AG08395 (cell line): ENCODE measurements around the gene SLC22A23.

Source experiments
- DNase-seq: peaks from one replicate; pipeline ENCODE4 v3.0.0; 2012; ENCODE audit warnings: mixed read lengths, low spot score

SLC22A23 gene

DNA sequence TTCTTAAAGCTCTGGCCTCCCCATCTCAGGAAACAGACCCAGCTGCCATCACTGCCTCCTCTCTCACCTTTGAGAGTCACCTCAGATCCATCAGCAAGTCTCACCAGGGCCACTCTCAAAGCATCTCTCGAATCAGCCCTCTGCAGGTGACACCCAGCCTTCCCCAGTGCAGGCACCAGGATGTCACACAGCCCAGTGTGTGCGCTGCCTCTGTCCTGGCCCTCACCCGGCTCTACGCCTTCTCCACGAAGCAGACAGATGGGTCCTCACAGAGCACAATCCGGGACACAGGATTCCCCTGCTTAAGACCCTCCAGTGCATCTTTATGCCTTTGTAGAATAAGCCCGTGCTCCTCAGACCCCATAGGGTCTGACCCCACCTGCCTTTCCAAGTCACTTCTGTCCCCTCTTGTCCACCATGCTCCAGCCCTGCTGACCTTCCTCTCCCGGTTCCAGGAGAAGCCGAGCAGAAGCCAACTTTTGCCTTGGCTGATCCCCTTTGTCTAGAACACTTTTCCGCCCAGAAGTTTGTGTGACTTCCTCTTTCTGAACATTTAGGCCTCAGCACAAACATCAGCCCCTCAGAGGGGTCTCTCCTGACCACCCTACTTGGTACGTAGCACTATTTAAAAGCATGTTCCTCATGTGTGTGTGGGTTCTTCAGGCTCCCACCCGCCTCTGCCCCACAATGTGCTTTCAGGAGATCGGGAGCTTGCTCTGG lies 137.9 kb downstream of the SLC22A23 start:
- no peak for DNase-seq

DNA sequence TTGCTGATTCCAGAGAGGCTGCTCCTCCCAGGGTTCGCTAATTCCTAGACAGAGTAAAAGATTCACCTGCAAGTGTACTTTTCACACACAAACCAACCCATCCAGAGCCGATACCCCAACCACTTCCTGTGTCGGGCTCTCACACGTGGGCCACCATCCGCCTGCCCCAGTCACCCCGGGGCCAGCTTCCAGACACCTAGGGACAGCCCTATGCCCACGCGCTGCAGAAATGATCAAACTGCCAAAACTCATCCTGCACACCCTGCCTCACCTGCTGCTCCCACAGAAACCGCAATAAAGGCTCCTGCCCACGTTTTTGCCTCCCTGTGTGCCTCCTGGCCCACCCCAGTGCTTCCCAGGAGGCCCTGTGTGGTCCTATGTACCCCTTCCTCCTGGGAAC lies 138.6 kb downstream of the SLC22A23 start:
- DNase-seq, result no peak

DNA sequence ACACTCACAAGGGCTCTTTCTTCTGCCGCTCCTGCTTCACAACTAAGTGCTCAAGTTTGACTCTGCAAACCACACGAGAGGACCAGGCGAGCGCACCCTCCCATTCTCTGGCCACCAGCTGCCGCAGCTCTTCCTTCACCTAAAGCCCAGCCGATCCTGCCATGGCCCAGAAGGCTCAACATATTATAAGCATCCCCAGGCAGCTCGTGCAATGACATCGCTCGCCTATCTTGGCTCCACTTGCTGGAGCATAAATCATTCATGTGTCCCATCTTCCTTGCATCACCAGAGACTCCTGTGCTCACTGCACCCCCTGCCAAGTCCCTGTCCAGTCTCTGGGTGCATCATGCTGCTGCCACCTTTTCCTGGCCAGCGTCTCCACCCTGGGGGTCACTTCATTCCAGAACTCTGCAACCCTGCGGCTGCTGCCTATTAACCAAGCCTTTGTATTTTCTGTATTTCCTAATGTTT lies 139.1 kb downstream of the SLC22A23 start:
- DNase-seq, result peak; percentile 32

DNA sequence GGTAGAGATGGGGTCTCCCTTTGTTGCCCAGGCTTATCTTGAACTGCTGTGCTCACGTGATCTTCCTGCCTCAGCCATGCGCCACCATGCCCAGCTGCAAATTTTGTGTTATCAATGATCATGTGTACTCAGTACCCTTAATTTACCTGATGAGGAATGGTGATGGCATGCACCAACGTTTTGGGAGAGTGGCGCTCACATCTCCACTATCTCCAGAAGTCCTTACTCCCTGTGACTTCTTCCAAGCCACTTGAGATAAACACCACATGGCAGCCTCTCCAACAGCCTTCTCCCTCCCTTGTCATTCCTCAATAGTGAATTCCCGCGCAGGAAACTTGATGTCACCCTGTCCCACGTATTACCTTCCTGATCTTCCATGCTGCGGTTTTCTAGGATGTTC lies 140.0 kb downstream of the SLC22A23 start:
- no peak for DNase-seq

DNA sequence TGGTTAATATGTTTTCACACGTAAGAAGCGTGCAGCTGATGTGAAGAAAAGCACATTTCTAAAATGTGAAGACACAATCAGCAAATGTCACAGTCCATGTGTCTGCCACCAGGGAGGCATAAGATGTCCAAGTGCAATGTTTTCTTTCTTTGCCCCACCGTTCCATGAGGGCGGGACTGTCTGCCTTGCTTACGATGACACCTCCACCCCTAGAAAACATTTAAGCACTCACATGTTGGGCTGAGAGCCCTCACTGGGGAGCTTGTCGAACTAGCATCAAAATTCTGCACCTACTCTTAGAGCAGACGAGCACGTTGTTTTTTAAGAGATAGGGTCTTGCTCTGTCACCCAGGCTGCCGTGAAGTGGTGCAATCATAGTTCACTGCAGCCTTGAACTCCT lies 140.5 kb downstream of the SLC22A23 start:
- no peak for DNase-seq

DNA sequence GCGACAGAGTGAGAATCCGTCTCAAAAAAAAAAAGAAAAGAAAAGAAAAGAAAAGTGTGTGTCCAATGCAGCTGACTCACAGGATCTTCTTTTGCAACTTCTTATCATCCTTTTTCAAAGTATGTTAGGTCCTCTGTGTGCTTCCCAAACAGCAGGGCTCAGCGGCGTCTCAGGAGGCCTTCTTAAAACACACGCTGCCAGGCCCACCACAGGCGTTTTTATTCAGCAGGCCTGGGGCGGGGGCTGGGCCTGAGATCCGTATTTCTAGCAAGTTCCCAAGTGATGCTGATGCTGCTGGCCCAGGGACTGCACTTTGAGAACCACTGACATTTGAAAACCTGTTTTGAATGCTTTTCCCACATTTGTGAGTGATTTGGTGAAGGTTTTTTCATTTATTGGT lies 141.0 kb downstream of the SLC22A23 start:
- no peak for DNase-seq

DNA sequence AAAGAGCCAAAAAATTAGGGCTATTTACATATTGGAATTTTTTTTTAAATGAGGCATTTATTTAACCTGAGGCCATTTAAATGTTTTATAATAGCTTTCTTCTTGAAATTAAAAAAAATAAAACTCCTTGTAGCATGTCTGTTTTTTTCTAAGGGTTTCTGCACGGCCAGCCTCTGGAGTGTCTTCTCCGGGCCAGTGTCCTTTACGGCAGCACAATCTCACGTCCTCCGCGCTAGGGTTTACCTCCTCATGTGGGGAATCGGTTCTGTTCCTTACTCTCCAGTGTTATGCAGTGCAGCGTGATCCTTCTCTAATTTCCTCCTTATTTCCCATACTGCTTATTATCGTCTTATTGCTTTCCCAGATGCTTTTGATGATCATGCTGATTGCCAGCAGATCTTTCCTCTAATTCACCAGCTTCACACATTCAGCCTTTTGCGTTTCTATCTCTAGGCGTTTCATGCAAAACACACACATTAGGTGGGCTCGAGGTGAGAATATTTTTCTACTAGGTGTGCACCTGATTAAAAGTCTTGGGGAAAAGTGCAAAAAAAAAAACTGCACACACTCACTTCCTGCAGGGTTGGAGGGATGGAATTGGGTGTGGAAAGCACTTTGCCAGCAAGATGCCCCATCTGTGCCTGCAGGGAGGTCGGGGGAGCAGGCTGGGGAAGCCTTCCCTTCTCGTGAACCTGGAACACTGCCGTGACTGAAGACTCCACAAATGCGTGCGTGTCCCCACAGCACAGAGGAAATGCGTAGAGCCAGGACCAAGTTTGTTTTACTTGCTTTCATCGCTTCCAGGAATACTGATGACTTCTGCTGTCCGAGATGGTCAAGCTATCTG lies 142.0 kb downstream of the SLC22A23 start:
- DNase-seq, result no peak

DNA sequence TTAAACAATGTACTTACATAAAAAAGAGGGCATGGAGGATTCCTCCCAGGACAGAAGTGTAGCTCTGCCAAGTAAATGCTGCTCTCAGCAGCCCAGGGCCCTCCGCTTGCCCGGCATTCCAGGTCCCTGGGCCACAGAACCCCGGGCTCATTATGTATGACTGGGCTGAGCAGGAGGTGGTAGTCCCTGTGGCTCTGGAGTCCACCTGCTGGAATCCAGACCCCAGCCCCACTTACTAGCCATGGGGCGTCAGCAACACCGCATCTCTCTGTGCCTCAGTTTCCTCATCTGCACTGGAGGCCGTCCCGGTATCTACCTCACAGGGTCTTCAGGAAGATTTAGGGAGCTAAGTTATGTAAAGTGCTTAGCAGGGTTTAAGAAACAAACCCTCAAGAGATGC lies 142.7 kb downstream of the SLC22A23 start:
- DNase-seq, result no peak

DNA sequence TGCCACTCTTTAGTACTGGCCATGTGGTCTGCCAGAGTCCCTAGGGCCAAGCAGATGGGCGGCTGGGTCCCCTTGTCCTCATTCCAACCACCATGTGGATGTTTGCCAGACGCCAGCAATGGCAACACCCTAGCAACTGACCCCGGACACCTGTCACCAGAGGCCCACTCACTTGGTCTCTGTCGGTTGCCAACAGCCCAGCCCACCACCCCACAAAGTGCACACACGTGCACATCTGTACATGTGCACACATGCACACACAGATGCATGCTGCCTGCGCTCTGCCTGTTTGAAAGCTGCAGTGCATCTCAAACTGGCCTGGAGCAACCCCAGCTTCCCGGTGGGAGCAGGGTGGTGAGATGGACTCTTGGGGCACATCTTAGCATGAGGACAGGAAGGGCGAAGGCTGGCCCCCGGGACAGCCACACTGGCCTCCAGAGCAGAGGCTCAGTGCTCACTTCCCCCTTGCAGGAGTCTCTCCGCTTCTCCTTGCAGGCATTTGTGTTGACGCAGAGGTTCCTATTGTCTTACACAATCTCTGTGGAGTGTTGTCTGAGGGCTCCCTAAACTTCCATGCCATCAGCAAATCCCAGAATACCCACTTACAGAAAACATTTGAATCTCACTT lies 144.1 kb downstream of the SLC22A23 start:
- DNase-seq, result no peak

DNA sequence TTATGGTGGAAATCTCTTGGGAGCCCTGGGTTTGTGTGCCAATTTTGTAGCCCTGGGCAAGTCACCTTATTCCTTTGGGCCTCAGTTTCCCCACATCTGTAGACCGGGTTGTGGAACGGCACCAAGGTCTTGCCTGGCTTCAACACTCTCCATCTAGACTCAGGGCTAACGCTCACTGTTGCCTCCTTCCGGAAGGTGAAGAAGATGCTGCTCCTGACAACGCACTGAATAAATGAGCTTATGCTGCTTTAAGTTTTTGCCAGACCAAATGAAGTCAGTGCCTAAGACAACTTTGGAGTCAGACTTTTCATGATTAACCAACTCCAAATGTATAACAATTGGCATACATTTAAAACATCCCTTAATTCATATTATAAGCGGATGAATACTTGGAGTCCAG lies 145.0 kb downstream of the SLC22A23 start:
- no peak for DNase-seq

DNA sequence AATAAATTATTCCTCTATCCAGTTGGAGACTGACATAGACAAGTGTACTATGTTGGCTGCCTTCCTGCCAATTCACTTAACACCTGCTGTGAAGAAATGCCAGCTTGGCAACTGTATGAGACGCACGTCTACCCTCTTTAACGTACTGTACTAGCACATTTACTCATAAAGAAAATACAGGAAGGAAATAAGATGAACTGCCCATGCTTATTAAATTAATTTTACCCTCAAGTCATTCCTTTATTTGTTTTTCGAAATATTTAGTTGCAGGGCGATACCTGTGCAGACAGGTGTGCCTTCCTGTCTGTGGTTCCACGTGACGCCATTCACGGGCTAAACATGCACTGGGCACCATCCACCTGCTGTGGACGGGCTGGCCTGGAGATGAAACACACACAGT lies 146.1 kb downstream of the SLC22A23 start:
- DNase-seq, result no peak

DNA sequence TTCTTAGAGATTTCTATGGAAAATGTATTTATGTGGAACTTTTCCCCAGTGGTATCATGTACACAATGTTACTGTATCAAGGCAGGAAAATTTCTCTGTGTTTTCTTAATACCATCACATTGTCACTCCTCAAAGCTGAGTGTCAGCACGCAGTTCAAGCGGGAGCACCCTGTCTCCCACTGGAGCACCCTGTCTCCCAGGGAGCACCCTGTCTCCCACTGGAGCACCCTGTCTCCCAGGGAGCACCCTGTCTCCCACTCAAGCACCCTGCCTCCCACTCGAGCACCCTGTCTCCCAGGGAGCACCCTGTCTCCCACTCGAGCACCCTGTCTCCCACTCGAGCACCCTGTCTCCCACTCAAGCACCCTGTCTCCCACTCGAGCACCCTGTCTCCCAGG lies 146.8 kb downstream of the SLC22A23 start:
- DNase-seq, result no peak

DNA sequence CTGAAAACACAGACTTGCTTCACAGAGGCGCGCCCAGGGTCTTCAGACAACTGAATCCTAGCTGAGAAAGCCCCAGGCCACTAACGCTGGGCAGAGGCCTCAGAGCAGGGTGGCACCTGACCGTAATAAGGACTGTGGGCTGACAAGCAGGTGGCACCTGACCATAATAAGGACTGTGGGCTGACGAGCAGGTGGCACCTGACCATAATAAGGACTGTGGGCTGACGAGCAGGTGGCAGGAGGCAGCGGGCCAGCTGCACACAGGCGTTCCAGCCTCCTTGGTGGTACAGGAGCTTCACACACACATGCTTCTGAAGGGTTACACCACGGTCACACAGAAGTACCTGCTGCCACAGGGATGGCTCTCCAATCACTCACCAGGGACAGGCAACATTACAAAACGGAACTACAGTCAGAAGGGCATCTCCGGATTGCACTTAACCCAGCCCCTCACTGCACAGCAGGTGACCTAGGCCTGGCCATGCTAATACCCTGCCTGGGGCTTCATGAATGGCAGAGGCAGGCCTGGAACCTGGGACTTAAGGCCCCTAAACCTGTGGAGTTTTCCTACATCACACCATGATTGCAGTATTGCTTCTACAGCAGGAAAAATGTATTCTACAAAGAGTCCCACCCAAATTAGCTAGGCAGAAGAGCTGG lies 147.3 kb downstream of the SLC22A23 start:
- DNase-seq, result no peak

DNA sequence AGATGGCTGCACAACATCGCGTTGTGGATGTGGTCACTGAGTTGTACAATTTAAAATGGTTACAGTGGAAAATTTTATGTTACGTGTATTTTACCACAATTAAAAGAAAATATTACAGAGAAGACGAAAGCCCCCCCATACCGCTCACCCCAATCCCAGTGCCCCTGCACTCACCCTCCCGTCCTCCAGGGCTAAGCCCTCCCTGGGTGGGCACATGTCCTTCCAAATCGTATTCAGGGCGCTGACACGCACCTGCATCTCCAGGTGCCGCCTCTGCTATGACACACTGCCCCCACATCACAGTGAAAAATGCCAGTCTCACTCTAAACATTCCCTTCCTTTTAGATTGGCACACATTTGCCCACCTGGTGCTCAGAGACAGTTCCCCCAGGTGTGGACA lies 148.7 kb downstream of the SLC22A23 start:
- DNase-seq, result no peak

DNA sequence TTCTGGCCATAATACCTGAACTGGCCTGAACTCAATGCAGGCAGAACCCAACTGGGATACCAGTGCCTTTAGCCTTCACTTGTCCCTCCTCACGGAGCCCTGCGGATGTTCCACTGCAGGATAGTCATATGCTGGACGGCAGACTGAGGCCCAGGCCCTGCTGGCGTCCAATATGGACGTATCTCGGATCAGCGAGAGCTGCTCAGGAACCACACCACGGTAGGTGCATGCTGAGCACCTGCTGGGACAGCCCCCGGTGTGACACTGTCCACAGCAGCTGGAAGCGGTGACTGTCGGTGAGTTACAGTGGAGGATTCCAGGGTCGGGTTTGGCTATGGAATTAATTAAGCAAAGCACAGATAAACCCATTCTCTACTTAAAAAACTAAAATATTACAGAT lies 149.4 kb downstream of the SLC22A23 start:
- DNase-seq, result no peak

DNA sequence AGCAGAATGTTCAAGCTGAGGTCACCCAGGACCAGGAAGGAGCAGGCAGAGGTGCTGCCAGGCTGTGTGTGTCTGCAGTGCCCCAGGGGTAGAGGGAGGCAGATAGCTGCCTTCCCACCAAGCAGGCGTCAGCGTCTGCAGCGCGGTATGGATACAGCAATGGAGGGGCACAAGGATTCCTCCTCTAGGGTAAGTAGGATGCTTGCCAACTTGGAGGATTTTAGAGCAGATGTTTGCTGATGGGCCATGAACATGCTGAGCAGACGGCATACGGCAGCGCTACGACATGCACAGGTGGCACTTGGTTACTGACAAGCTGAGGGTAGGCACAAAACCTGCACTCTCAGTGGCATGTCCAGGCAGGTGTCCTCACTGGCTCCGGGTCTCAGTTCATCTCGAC lies 150.0 kb downstream of the SLC22A23 start:
- no peak for DNase-seq

DNA sequence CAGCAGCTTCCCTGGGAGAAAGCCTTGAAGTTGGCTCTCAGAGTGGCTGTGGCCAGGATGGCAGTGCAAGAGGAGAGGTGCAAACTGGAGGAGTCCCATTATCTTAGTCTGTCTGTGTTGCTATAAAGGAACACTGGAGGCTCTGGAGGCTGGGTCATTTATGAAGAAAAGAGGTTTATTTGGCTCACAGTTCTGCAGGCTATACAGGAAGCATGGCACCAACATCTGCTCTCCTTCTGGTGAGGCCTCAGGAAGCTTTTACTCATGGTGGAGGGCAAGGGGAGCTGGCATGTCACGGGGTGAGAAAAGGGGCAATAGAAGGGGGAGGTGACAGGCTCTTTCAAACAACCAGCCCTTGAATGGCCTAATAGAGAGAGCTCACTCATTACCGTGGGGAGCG lies 151.0 kb downstream of the SLC22A23 start:
- DNase-seq, result no peak

DNA sequence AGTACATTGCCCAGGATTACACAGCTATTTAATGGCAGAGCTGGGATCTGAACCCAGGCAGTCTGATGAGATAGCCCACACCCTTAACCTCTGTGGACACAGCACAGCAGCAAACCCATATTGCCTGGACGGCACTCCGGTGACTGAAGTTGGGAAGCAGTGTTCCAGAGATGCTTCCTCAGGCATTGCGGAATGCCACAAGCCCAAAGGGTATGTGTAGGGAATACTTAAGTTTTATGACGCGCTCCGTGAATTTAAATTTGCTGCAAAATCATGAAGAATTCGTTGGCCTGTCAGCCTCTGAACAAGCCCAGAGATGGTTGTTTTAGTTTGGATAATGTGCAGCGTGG lies 151.7 kb downstream of the SLC22A23 start:
- DNase-seq, result no peak

DNA sequence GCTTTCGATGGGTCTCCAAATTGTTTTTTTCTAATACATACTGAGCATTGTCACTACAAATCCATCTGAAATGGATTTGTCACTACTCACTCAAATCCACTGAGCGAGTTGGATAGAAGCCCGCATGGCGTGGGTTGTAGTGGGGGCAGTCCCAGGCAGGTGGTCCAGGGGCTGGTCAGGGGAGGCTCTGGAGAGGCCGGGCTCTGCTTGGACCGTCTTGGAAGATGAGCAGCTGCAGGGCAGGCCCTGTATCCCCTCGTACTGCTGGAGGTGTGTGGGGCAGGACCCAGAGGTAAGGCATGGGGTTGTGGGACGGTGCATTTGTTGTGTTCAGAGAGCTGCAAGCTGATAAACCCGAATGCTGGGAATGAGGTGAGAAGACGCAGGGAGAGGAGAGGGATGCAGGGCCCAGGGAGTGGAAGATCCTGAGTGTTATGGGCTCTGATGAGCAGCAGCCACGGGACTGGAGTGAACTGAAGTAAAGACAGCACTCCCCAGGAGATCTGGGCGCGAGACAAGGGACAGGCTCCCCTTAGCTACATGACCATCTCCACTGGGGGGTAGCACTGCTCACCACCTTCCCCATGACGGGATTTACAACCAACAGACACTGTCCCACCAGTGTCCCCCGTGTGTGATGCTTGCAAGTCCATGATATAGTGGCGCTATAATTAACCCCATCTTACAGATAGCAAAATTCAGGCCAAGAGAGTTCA lies 152.2 kb downstream of the SLC22A23 start:
- DNase-seq, result no peak

DNA sequence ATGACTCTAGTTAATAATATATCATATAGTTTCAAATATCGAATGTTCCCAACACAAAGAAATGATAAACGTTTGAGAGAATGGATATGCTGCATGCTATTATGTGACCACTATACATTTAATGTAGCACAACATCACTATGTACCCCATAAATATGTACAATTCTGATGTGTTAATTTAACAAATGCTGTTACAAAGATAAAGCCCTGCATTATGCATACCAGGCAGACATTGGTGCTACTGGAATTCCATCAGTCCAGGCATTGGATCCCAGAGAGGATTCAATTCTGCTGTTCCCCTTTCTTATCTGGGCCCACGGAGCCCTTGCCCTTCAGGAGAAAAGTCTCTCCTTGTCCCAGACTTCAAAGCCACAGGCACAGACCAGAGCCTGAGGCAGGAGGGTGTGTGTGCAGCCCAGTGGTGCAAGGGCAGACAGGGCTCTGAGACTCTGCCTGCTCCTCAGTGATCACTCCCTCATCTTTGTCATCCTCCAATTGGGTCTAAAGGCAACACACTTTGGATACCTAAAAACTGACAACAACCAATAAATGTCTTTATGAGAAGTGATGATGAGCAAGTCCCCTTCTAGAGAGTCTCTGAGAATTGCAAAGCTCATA lies 152.9 kb downstream of the SLC22A23 start:
- no peak for DNase-seq

DNA sequence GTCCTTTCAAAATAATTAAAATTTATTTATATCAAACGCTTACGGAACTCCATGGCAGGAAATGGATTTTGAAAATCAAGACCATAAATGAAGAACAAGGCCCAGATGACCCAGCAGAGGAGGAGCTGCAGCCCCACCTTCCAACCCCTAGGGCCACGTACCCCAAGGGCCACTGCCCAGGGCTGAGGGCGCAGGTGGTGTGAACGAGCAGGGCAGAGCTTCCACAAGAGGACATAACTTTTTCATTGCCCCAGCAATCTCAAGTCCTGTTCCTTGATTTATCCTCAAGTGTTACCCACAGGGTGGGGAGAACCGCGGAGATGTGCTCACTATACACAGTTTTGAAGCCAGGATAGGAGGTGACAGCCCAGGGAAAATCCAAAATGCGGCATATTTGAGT lies 155.3 kb downstream of the SLC22A23 start:
- no peak for DNase-seq

DNA sequence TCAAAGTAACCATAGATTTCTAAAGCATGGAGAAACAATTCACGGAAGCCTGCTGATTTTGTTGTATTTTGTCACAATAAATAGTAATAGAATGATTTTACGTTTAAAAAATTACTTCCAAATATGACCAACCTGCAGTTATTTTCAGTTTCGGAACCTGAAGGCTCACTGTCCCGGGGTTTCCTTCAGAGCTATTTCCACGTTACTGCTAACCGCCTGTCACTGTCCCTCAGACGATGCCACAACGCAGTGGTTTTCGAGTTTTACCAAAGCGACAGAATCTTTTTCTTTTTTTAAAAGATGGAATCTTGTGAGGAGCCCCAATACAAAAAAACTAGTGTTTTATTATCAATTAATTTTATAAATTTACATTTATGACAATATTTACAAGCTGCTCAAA lies 157.6 kb downstream of the SLC22A23 start:
- DNase-seq, result no peak
